LNCaP clone FGC (cell line): Measurements from ENCODE around the gene GLI3.

Experiments used
- DNase-seq: peaks from one replicate; pipeline ENCODE4 v3.0.0-alpha.2; 2011; ENCODE audit warnings: low read depth
- H3K4me3 ChIP-seq: 2 replicates; pipeline ENCODE4 v1.5.1; 2011; ENCODE audit warnings: mild to moderate bottlenecking, low read depth, low read length, control low read depth
- TF ChIP-seq, protein P1 (sequence below): IDR thresholded peaks from 2 replicates; pipeline ENCODE4 v1.5.1; 2012; ENCODE audit warnings: mild to moderate bottlenecking; ENCODE audit not compliant: control insufficient read depth, insufficient read depth; ENCODE audit errors: extremely low read depth

The GLI3 gene

DNA sequence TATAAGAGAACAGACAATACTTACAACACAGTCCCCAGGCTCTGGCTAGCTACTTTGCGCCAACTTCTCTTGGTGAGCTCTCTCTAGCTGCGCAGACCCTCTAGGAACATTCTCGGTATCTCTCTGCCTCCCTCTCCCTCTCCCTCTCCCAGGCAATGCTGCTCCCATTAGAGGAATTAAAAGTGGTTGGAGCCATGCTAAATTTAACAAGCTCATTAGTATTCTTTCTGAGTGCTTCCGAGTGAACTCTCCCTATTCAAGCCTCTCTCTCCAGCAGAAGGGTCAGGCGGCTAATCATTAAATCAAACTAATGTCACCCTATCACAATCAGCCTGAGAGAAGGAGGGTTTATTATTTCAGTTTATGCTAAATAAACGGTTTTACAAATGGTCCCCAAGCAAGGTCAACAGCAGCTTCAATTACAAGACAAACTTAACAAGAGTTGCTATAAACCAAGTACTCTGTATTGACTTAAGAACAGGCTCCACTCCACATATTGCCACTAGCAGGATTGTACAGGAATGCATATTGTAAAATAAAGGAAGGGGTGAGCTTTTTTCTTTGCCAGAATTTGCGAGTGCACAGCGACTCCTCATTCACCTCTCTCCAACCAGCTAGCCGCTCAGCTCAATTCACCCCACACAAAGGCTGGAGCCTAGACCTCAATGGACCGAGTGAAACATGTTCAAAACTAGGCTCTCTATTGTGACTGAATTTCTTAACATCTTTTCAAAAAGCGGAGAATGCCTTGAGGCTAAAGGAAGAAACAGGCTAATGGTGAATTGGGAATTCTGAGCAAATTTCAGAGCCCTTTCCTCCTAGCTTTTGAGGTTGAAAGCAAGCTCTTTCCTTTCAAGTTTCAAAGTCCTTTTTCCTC is 84.4 kb downstream of the GLI3 start:
- DNase-seq = peak; percentile 85

DNA sequence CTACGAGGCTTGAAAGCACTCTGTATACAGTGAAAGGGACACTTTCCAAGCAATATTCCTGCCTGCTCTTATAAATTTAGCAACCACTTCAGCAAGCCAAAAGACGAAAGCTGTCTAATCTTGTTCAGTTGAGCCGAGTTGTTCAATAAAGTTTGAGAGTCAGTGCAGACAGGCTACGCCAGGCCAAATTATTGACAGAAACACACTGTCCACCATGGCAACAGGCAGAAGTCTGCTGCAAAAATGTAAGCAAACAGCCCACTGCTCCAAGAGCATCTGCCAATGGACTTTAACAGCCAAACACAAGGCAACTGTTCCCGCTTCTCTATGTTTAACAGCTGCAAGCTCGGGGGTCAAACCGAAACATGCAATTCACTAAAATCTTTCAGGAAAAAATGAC is 85.7 kb downstream of the GLI3 start:
- TF ChIP-seq, protein P1, sequence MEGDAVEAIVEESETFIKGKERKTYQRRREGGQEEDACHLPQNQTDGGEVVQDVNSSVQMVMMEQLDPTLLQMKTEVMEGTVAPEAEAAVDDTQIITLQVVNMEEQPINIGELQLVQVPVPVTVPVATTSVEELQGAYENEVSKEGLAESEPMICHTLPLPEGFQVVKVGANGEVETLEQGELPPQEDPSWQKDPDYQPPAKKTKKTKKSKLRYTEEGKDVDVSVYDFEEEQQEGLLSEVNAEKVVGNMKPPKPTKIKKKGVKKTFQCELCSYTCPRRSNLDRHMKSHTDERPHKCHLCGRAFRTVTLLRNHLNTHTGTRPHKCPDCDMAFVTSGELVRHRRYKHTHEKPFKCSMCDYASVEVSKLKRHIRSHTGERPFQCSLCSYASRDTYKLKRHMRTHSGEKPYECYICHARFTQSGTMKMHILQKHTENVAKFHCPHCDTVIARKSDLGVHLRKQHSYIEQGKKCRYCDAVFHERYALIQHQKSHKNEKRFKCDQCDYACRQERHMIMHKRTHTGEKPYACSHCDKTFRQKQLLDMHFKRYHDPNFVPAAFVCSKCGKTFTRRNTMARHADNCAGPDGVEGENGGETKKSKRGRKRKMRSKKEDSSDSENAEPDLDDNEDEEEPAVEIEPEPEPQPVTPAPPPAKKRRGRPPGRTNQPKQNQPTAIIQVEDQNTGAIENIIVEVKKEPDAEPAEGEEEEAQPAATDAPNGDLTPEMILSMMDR = no peak
- DNase-seq = peak; percentile 49
- H3K4me3 ChIP-seq = peak overlapping the region; percentile 1; the same call in 1 of the 2 replicates

More for the DNA sequence above, 84.4 kb downstream of the GLI3 start:
- H3K4me3 ChIP-seq = 0 out of 2 replicates have a peak overlapping the region, but pooled peaks have one; percentile 8
- TF ChIP-seq, protein P1 = no peak

DNA sequence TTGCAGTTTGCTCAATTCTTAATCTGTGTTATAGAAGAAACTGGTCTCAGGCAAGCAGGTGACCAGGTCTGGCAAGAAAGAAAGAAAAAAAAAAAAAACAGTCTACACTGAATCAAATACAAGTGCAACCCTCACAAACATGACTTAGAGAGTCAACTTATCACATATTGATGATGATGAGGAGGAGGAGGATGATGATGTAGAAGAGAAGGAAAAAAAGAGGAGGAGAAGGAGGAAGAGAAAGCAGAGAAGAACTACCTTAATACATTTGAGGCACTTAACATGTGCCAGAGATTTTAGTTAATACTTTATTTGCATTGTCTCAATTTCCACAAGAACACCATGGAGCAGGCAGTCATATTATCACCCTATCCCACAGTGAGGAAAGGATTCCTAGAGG is 91.5 kb downstream of the GLI3 start:
- H3K4me3 ChIP-seq = no peak overlapping the region
- DNase-seq = no peak
- TF ChIP-seq, protein P1 = no peak

GRCh38 chr7:42144604-42145003 is 92.4 kb downstream of the GLI3 start:
- no peak for DNase-seq
- no peak overlapping the region for H3K4me3 ChIP-seq
- TF ChIP-seq, protein P1 = no peak

DNA sequence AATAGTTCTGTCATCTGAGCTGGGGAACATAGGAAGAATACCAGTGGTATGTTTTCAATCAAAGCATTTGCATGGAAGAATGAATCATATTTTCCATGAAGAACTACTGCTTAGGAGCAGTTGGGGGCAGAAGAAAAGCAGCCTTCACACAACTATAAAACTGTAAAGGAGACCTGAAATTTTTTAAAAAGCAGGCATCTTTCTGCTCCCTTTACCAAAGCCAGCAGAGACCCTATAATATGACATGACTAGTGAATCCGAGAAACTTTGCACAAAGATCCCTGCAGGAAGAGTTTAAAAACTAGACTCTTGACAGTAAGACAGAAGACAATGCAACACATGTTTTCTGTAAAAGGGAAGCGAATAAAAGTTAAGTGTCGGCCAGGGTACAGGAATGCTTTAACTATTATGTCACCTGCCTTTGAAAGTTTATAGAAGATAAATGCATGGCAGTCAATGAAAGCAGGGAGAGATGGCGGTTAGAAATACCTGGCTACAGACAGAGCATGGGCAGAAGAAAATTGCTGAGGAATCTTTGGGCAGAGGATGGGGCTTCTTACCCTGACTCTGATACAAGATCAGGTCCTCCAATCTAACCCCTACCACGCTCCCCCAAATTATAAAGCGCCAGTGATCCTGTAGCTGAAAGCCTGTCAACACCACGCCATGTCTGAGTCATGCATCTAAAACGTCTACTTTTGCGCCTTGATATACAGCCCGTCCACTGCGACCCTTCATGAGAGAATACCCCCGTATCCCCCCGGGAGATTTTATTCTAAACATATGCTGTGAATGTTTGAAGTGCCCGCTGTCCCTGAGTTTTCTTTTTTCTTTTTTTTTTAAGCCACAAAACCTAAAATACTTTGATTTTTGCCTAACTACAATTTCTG is 93.1 kb downstream of the GLI3 start:
- DNase-seq = no peak
- TF ChIP-seq, protein P1 = no peak
- no peak overlapping the region for H3K4me3 ChIP-seq

GRCh38 chr7:42142089-42142488 is 94.9 kb downstream of the GLI3 start:
- no peak overlapping the region for H3K4me3 ChIP-seq
- no peak for DNase-seq
- TF ChIP-seq, protein P1 = no peak
